OCI-LY1 (cell line): ENCODE data around the gene C13orf46.

ENCODE experiments used
- CTCF ChIP-seq: fragments of 200-600 bp; sonication (generic), shearing (Covaris generic); IDR thresholded peaks from 2 replicates; pipeline ENCODE4 v1.5.1; 2017; ENCODE audit warnings: mild to moderate bottlenecking, antibody characterized with exemption, low read length, moderate library complexity, mixed read lengths
- EZH2 ChIP-seq: fragments of 200-600 bp; sonication (generic), shearing (Covaris generic); IDR thresholded peaks from 2 replicates; pipeline ENCODE4 v1.8.0; 2017; ENCODE audit warnings: borderline replicate concordance, mixed run types, mild to moderate bottlenecking, antibody characterized with exemption, low read length, moderate library complexity, mixed read lengths

GRCh38 chr13:113999618-113999910, 25.7 kb upstream of the C13orf46 start:
- TF ChIP-seq CTCF (no peak), EZH2 (no peak)
